HG02852 (cell line): ENCODE measurements around the gene KIF5A.
"Not testable (repeated sequence)": the region's sequence is repeated elsewhere in the genome, so short reads cannot be mapped to it uniquely, and the experiment has no call there.

Source experiments
- ATAC-seq: cut with Tn5 transposase; IDR thresholded peaks from one replicate; pipeline ENCODE4 v1.9.1; 2021; ENCODE audit warnings: mild to moderate bottlenecking, moderate library complexity; ENCODE audit not compliant: unreplicated experiment

KIF5A gene

DNA sequence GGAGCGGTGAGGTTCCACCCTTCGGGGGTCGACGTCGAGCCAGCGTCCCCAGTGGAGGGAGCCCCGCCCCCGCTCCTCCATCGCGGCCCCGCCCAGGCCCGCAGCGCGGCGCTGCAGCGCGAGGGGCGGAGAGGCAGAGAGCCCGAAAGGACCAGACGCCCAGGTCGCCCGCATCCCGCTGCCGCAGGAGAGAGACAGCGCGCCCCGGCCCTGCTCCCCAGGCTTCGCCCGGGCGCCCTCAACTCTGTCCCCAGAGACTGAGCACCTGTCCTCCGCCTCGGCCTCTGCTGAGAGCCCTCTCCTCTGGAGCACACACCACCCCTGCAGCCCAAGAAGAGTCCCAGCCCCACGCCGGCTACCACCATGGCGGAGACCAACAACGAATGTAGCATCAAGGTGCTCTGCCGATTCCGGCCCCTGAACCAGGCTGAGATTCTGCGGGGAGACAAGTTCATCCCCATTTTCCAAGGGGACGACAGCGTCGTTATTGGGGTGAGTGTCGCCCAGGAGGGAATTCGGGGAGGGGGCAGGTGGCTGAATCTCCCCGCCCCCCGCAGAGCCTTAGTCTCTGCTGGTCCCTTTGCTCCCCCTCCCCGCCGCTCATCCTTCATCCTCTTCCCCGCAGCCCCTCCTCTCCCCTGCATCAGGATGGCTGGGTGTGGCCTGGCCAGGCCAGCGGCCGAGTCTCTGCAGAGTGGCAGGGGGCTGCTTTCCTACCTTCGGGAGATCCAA lies at the start of gene KIF5A:
Gene KIF5A, plus strand, starts transcription at position 136 of the 732 bp plus-strand sequence. Its CDS starts 228 bp downstream, at position 364.
- no peak for ATAC-seq

DNA sequence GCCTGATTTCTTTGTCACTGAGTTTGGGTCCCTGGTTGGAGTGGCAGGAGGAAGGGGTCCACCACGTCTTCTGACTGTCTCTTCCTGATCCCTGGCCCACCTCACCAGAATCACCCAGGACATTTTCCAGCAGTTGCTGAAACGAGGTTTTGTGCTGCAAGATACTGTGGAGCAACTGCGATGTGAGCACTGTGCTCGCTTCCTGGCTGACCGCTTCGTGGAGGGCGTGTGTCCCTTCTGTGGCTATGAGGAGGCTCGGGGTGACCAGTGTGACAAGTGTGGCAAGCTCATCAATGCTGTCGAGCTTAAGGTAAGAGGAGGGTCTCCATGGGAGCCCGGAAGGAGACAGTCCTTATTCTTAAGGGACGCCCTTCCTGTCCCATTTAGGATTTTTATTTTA lies 49.6 kb upstream of the KIF5A start:
- no peak for ATAC-seq

DNA sequence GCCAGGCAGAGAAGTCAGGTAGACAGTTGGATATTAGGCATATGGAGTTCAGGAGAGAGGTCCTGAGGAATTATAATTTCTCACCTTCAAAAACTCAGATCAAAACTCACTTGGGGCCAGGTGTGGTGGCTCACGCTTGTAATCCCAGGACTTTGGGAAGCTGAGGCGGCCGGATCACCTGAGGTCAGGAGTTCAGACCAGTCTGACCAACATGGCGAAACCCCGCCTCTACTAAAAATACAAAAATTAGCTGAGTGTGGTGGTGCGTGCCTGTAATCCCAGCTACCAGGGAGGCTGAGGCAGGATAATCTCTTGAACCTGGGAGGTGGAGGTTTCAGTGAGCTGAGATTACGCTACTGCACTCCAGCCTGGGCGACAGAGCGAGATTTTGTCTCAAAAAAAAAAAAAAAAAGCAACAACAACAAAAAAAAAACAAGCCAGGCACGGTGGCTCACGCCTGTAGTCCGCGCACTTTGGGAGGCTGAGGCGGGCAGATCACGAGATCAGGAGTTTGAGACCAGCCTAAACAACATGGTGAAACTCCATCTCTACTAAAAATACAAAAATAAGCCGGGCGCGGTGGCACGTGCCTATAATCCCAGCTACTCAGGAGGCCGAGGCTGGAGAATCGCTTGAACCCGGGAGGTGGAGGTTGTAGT lies 47.4 kb upstream of the KIF5A start:
- not testable (repeated sequence) for ATAC-seq

DNA sequence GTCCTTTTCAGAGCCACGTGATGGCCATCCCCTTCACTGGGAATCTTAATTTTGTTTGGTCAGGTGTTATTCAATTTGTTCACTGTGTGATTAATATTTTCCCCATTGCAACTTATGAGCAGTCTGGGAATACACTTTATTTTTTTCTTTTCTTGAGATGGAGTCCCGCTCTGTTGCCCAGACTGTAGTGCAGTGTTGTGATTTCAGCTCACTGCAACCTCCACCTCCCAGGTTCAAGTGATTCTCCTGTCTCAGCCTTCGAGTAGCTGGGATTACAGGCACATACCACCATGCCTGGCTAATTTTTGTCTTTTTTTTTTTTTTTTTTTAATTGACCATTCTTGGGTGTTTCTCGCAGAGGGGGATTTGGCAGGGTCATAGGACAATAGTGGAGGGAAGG lies 43.3 kb upstream of the KIF5A start:
- not testable (repeated sequence) for ATAC-seq

DNA sequence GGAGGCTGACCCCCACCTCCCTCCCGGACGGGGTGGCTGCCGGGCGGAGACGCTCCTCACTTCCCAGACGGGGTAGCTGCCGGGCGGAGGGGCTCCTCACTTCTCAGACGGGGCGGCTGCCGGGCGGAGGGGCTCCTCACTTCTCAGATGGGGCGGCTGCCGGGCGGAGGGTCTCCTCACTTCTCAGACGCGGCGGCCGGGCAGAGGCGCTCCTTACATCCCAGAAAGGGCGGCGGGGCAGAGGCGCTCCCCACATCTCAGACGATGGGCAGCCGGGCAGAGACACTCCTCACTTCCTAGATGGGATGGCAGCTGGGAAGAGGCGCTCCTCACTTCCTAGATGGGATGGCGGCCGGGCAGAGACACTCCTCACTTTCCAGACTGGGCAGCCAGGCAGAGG lies 42.0 kb upstream of the KIF5A start:
- ATAC-seq, result not testable (repeated sequence)

DNA sequence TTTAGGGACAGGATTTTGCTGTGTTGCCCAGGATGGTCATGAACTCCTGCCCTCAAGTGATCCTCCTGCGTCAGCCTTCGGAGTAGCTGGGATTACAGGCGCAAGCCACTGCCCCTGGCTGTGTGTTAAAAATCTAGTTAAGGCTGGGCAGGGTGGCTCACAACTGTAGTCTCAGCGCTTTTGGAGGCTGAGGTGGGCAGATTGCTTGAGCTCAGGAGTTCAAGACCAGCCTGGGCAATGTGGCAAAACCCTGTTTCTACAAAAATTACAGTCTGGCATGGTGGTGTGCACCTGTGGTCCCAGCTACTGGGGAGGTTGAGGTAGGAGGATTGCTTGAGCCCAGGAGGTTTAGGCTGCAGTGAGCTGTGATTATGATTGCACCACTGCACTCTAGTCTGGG lies 38.7 kb upstream of the KIF5A start:
- no peak for ATAC-seq

DNA sequence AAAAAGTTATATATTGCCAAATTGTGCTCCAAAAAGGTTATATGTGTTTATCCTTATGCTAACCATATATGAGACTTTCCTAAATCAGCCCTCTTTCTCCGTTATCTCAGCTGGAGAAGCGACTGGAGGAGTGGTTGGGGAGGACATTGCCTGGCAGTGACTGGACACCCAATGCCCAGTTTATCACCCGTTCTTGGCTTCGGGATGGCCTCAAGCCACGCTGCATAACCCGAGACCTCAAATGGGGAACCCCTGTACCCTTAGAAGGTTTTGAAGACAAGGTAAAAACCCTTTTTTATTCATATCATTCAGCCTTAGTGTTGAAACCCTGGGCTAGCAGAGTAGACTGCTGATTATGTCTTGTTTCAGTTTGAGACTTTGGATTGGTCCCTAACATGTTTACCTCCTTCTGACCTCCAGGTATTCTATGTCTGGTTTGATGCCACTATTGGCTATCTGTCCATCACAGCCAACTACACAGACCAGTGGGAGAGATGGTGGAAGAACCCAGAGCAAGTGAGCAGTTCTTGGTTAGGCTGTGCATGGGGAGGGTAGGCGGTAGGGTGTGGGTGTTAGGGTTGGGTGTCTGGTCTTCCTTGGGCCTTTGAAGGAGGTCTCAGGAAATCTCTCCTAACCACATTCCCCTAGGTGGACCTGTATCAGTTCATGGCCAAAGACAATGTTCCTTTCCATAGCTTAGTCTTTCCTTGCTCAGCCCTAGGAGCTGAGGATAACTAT lies 38.1 kb upstream of the KIF5A start:
- no peak for ATAC-seq

DNA sequence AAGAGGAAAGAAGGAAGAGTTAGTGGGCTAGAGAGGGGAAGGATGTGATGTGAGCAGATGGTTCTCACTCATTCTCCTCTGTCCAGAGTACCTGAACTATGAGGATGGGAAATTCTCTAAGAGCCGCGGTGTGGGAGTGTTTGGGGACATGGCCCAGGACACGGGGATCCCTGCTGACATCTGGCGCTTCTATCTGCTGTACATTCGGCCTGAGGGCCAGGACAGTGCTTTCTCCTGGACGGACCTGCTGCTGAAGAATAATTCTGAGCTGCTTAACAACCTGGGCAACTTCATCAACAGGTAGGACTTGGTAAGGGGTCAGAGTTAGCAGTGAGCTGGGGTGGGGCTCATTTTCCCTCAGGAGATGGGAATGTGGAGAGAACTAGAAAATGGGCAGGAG lies 37.2 kb upstream of the KIF5A start:
- ATAC-seq, result no peak

DNA sequence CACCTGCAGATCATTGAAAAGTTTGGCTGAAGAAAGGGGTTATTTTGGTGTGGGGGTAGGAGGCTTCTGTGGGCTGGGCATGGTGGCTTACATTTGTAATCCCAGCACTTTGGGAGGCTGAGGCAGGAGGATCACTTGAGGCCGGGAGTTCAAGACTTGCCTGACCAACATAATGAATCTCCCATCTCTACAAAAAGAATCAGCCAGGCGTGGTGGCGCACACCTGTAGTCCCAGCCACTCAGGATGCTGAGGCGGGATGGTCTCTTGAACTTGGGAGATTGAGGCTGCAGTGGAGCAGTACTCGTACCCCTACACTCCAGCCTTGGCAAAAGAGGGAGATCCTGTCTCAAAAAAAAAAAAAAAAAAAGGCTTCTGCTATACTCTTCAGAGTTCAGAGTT lies 36.6 kb upstream of the KIF5A start:
- no peak for ATAC-seq

DNA sequence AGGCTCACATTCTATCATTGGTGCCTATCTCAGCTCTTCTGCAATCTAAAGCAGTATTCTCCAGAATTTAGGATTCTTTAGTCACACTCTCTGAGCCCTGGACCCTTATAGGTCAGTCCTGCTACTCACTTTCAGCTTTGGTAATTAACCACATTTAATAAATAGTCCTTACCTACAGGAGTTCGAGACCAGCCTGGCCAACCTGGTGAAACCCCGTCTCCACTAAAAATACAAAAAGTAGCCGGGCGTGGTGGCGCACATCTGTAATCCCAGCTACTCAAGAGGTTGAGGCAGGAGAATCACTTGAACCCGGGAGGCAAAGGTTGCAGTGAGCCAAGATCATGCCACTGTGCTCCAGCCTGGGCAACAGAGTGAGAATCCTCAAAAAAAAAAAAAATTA lies 36.2 kb upstream of the KIF5A start:
- ATAC-seq, result not testable (repeated sequence)

DNA sequence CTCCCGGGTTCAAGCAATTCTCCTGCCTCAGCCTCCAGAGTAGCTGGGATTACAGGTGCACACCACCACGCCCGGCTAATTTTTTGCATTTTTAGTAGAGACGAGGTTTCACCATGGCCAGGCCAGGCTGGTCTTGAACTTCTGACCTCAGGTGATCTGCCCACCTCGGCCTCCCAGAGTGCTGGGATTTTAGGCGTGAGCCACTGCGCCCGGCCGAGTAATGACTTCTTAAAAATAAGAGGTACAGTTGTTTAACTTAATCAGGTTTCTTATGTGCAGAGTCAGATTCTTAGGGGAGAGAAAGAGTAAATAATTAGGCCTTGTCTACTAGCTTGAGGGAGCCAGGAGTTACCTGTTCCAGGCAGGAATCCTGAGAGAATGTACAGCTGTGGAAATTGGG lies 35.6 kb upstream of the KIF5A start:
- ATAC-seq, result not testable (repeated sequence)

DNA sequence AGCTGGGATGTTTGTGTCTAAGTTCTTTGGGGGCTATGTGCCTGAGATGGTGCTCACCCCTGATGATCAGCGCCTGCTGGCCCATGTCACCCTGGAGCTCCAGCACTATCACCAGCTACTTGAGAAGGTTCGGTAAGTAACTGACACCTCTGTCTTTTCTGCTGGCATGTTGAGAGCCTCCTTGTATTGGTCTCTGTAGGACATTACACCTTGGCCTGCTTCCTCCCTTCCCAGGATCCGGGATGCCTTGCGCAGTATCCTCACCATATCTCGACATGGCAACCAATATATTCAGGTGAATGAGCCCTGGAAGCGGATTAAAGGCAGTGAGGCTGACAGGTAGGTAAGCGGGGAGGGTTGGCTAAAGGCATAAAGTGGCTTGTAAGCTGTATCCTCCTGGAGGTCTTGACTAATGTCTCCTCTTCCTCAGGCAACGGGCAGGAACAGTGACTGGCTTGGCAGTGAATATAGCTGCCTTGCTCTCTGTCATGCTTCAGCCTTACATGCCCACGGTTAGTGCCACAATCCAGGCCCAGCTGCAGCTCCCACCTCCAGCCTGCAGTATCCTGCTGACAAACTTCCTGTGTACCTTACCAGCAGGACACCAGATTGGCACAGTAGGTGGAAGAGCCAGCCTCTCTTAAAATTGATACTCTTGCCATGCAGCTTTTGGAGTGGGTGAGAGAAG lies 35.0 kb upstream of the KIF5A start:
- no peak for ATAC-seq

DNA sequence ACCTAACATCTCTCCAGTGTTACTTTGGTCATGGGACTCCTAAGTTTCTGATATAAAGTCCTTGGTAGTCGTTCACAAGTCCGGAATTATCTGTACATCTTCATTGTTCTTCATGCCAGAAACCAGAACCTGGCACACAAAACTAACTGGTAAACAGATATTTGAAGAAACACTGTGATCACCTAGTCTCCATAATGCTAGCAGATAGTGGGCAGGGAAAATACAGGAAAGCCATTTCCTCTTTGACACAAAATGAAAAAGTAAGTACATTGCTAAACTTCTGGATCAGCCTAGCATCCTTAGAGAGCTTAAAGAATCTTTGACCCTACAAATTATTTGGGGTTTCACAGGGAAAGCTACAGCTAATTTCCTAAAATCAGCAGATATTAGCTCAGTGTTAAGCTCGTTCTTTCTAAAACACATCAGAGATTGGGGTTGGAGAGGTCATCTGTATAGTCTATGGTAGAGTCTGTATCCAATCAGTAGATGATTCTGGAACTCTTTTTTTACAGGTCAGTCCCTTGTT lies 34.4 kb upstream of the KIF5A start:
- ATAC-seq, result no peak

DNA sequence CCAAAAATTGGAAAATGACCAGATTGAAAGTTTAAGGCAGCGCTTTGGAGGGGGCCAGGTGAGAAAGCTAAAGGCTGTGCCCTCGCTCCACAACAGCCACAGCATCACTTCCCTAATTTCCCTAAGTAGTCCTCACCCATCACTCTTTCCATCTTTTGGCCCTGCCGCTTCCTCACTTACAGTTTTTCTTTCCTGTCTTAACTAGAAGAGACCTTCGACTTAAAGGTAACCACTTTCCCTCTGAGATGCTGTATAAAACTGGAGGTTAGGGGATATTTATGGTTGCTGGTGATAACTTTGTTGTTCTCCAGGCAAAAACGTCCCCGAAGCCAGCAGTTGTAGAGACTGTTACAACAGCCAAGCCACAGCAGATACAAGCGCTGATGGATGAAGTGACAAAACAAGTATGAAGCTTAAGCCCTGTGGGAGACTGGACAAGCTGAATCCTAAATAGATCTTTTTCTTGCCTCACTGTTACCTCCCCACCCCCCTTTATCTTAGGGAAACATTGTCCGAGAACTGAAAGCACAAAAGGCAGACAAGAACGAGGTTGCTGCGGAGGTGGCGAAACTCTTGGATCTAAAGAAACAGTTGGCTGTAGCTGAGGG lies 33.8 kb upstream of the KIF5A start:
- no peak for ATAC-seq

DNA sequence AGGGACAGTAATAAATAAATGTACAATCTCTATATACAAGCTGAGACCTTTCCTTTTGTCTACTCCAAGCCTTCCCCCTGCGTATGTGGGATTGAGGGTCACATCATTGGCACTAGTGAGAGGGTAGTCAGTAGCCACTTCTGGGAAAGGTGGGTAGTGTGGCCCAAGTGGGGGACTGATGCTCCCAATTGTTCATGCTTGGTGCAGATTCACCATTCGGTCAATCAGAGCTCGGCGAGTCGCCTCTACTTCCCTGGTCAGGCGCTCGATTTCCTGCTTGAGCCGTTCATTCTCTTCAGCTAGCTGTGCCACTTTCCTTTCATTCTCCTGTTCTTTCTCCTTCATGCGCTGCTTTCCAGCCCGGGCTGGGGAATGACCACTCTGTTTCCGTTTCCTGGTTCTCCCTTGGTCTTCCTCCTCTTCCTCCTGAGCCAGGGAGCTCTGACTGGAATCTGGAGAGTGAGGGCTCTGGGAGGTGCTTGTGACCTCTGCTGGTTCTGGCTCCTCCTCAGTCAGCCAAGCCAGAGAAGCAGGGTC lies 33.2 kb upstream of the KIF5A start:
- ATAC-seq, result no peak

DNA sequence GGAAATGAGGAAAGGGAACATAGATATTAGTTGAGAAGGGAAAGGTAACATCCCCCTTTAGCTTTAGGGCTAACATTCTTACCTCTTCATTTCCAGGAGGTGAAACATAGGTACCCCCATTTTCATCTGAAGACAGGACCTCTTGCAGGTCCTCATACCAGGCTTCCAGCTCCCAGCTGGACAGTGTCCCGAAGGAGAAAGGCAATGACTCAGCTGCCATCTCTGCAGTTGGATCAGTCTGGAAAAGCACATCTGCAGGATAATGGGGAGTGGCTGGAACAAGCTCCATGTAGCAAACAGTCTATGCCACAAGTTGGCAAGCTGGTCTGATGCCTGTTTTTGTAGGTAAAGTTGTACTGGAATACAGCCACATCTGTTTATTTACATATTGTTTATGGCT lies 32.7 kb upstream of the KIF5A start:
- ATAC-seq, result no peak

DNA sequence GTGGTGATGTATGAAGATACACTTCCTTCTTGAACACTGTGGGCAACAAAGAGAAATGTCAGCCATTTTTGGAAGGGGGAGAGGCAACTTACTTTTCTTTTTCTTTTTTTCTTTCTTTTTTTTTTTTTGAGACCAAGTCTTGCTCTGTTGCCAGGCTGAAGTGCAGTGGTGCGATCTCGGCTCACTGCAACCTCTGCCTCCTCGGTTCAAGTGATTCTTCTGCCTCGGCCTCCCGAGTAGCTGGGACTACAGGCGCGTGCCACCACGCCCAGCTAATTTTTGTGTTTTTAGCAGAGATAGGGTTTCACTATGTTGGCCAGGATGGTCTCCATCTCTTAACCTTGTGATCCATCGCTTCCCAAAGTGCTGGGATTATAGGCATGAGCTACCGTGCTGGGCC lies 32.1 kb upstream of the KIF5A start:
- not testable (repeated sequence) for ATAC-seq

DNA sequence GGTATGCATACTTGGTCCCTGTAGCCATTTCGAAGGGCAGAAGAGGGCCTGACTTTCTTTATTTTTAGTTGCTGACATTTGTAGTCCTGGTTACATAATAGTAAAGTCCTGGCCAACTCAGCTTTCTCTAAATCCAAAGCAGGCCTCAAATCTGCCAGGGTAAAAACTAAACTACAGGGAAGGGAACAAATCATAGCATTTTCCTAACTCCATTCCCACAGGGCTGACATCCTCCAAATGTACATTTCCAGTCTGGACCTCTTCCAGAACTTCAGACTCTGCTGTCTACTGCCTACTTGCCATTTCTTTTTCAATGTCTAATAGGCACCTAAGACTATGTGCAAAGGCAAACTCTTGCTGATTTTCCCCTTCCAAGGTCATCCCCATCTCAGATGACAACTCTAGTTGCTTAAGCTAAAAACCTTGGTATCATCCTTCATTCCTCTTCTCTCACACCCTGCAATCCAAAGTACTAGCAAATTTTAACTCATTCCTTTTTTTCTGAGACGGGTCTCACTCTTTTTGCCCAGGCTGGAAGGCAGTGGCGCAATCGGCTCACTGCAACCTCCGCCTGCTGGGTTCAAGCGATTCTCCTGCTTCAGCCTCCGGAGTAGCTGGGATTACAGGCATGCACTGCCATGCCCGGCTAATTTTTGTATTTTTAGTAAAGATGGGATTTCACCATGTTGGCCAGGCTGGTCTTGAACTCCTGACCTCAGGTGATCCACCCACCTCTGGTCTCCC lies 31.5 kb upstream of the KIF5A start:
- no peak for ATAC-seq

DNA sequence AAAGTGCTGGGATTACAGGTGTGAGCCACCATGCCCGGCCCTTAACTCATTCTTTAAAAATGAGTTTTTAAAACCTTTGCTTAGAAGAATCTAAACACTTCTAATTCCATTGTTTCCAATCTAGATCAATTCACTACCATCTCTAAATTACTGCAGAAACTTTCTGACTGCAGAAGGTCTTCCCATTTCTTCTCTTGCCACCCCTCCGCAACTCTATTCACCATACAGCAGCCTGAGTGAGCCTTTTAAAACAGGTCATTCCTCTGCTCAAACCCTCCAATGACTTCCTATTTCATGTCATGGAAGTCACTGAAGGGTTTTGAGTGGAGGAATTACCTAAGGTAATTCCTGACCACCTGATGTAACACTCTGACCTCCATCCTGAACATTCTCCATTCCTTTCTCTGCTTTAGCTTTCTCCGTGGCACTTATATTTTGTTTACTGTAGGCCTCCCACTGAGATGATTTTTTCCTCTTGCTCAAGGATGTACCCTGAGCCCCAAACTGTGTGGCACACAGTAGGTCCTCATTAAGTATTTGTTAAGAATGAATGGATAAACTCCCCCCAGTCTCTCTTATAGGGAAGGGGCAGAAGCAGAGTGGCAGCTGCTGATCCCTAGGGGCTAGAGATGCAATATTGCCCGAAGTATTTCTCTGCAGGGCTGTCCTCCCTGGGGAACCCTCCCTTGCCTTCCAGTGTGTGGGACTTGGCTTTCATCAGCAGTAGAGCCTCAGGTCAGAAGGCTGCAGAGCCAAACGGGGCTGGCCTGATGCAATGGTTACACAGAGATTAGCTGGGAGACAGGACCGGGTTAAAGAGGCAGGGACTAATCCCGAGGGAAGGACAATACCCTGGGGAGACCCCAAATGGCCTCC lies 30.7 kb upstream of the KIF5A start:
- no peak for ATAC-seq
